GM23248 (cell line): ENCODE data around the gene TTBK1. TPM values are rescaled to one million over a fixed set of nuclear protein-coding genes. Genes with fewer than 3 reads are reported as not detected.

Experiments
- DNase-seq: peaks from one replicate; pipeline ENCODE4 v3.0.0-alpha.2; 2015
- H2AFZ ChIP-seq: fragments of 200-600 bp; sonication (generic); 2 replicates; pipeline ENCODE4 v1.6.1; 2016; ENCODE audit warnings: antibody characterized with exemption
- H3F3A ChIP-seq: fragments of 200-600 bp; sonication (generic); 2 replicates; pipeline ENCODE4 v1.6.1; 2016; ENCODE audit warnings: mild to moderate bottlenecking, antibody characterized with exemption, mixed run types; ENCODE audit not compliant: insufficient read depth
- H3K27ac ChIP-seq: fragments of 200-600 bp; sonication (generic); 2 replicates; pipeline ENCODE4 v1.5.1; 2016; ENCODE audit warnings: mild to moderate bottlenecking
- H3K27me3 ChIP-seq: fragments of 200-600 bp; sonication (generic); replicated peaks from 2 replicates; pipeline ENCODE4 v1.6.1; 2016; ENCODE audit warnings: mild to moderate bottlenecking; ENCODE audit not compliant: insufficient read depth
- H3K36me3 ChIP-seq: fragments of 200-600 bp; sonication (generic); 2 replicates; pipeline ENCODE4 v1.6.1; 2016; ENCODE audit warnings: low read depth, mild to moderate bottlenecking
- H3K4me1 ChIP-seq: fragments of 200-600 bp; sonication (generic); 2 replicates; pipeline ENCODE4 v1.6.1; 2016; ENCODE audit warnings: mild to moderate bottlenecking; ENCODE audit not compliant: insufficient read depth
- H3K4me2 ChIP-seq: fragments of 200-600 bp; sonication (generic); one replicate; pipeline ENCODE4 v1.6.1; 2016; ENCODE audit warnings: mild to moderate bottlenecking; ENCODE audit not compliant: unreplicated experiment
- H3K4me3 ChIP-seq: fragments of 200-600 bp; sonication (generic); 2 replicates; pipeline ENCODE4 v1.5.1; 2016; ENCODE audit warnings: mild to moderate bottlenecking
- H3K79me2 ChIP-seq: fragments of 200-600 bp; sonication (generic); 2 replicates; pipeline ENCODE4 v1.6.1; 2016; ENCODE audit warnings: mild to moderate bottlenecking; ENCODE audit not compliant: insufficient read depth
- H3K9ac ChIP-seq: fragments of 200-600 bp; sonication (generic); 2 replicates; pipeline ENCODE4 v1.6.1; 2016; ENCODE audit warnings: mild to moderate bottlenecking
- H3K9me2 ChIP-seq: fragments of 200-600 bp; sonication (generic); 2 replicates; pipeline ENCODE4 v1.6.1; 2016; ENCODE audit warnings: mixed run types, mild to moderate bottlenecking, moderate library complexity; ENCODE audit not compliant: insufficient read depth
- H3K9me3 ChIP-seq: fragments of 200-600 bp; sonication (generic); one replicate; pipeline ENCODE4 v1.6.1; 2017; ENCODE audit warnings: low read depth
- H4K20me1 ChIP-seq: fragments of 200-600 bp; sonication (generic); 2 replicates; pipeline ENCODE4 v1.6.0; 2016; ENCODE audit not compliant: insufficient read depth
- EZH2 ChIP-seq: fragments of 200-600 bp; sonication (generic); IDR thresholded peaks from 2 replicates; pipeline ENCODE4 v1.6.1; 2018; ENCODE audit warnings: antibody characterized with exemption, mild to moderate bottlenecking; ENCODE audit not compliant: insufficient read depth, poor library complexity, severe bottlenecking
- EZH2phosphoT487 ChIP-seq: fragments of 200-600 bp; sonication (generic); IDR thresholded peaks from 2 replicates; pipeline ENCODE4 v1.6.1; 2018; ENCODE audit warnings: antibody characterized with exemption, moderate library complexity, mild to moderate bottlenecking, low read depth; ENCODE audit not compliant: insufficient read depth
- WGBS, 2 experiments: methylation state at CpG; one replicate each; pipeline ENCODE4 v1.1.6; 2015 to 2017; ENCODE audit warnings: low lambda C conversion rate in 2 of 2, low coverage in 1 of 2; ENCODE audit errors: missing lambda C conversion rate in 2 of 2; 5-methylcytosine and 5-hydroxymethylcytosine counted together
- in situ Hi-C: fragments of 300-500 bp; cut with MboI; formaldehyde crosslinking; loops from 2 replicates; pipeline ENCODE4 v1.15.0; 2020
- polyA plus RNA-seq: library from polyadenylated mRNA; unstranded; fragments of >200 nt; fragmentation: Nextera tagmentation; extraction: Ambion mirVana; gene quantifications from 2 replicates; pipeline ENCODE4 v1.2.1, GENCODE V29; 2016
- total RNA-seq: library from RNA; depleted of rRNA; stranded (reverse); fragments of >200 nt; shearing (Covaris generic); gene quantifications from 2 replicates; pipeline ENCODE4 v1.2.3, GENCODE V29; 2014

TTBK1 gene
- total and polyA plus RNA-seq, 2 experiments from 2014 or later = not detected

- H3F3A ChIP-seq = no peaks in the 10 kb centered on the region
- no peaks in the 10 kb centered on the region for H3K79me2 ChIP-seq
- H3K9me3 ChIP-seq = no peaks in the 10 kb centered on the region
- no peaks in the 10 kb centered on the region for H3K4me1 ChIP-seq
- H3K27ac ChIP-seq = no peak overlapping the region
- WGBS, 2 experiments = 37 to 39% methylated on average over 12 of the region's 12 CpGs
- H3K36me3 ChIP-seq = no peaks in the 10 kb centered on the region
- H3K4me2 ChIP-seq = no peak overlapping the region
- H3K27me3 ChIP-seq = peaks cover 2% of the 10 kb centered on the region; the same call in 1 of the 2 replicates
- H2AFZ ChIP-seq = no peak overlapping the region
- H3K4me3 ChIP-seq = no peak overlapping the region
- in situ Hi-C loops = no loop called here
- no peak for TF ChIP-seq EZH2phosphoT487
- no peak for TF ChIP-seq EZH2
- H4K20me1 ChIP-seq = no peaks in the 10 kb centered on the region
- no peak overlapping the region for H3K9ac ChIP-seq
- no peaks in the 10 kb centered on the region for H3K9me2 ChIP-seq
- DNase-seq = peak; percentile 88
Measured at GRCh38 chr6:43263314-43264178, 20.3 kb downstream of the TTBK1 start.

- no peaks in the 10 kb centered on the region for H3K79me2 ChIP-seq
- H3K9me2 ChIP-seq = no peaks in the 10 kb centered on the region
- no peaks in the 10 kb centered on the region for H3F3A ChIP-seq
- H3K4me2 ChIP-seq = no peak overlapping the region
- H3K4me1 ChIP-seq = no peaks in the 10 kb centered on the region
- no peaks in the 10 kb centered on the region for H3K9me3 ChIP-seq
- no peak overlapping the region for H3K27ac ChIP-seq
- H3K9ac ChIP-seq = no peak overlapping the region
- H3K36me3 ChIP-seq = no peaks in the 10 kb centered on the region
- H3K27me3 ChIP-seq = peaks cover 10% of the 10 kb centered on the region; the same call in 1 of the 2 replicates
- no peak overlapping the region for H3K4me3 ChIP-seq
- H4K20me1 ChIP-seq = no peaks in the 10 kb centered on the region
- in situ Hi-C loops = no loop called here
- 77 to 80% methylated on average over 5 of the region's 5 CpGs for WGBS, 2 experiments
- no peak for DNase-seq
- no peak overlapping the region for H2AFZ ChIP-seq
- TF ChIP-seq EZH2 = no peak
- TF ChIP-seq EZH2phosphoT487 = no peak
Measured at GRCh38 chr6:43264599-43265145, 21.4 kb downstream of the TTBK1 start.

- 76 to 78% methylated on average over 6 of the region's 6 CpGs for WGBS, 2 experiments
- no peaks in the 10 kb centered on the region for H3K4me1 ChIP-seq
Measured at GRCh38 chr6:43265564-43265963, 22.3 kb downstream of the TTBK1 start.

GRCh38 chr6:43267619-43268354 is 24.5 kb downstream of the TTBK1 start:
- no peaks in the 10 kb centered on the region for H3K36me3 ChIP-seq
- WGBS, 2 experiments = 65% methylated on average over 7 of the region's 7 CpGs
- DNase-seq = no peak

More at GRCh38 chr6:43265564-43265963, 22.3 kb downstream of the TTBK1 start:
- Histone ChIP-seq H3K27ac (no peak overlapping the region), H3K9me3 (no peaks in the 10 kb centered on the region), H3K4me3 (no peak overlapping the region), H3K79me2 (no peaks in the 10 kb centered on the region), H3K9me2 (no peaks in the 10 kb centered on the region), H2AFZ (no peak overlapping the region), H3K4me2 (no peak overlapping the region), H4K20me1 (no peaks in the 10 kb centered on the region), H3K9ac (no peak overlapping the region), H3K36me3 (no peaks in the 10 kb centered on the region), H3K27me3 (peaks cover 10% of the 10 kb centered on the region; the same call in 1 of the 2 replicates), H3F3A (no peaks in the 10 kb centered on the region)
- in situ Hi-C loops = no loop called here
- TF ChIP-seq EZH2 (no peak), EZH2phosphoT487 (no peak)
- no peak for DNase-seq

More at GRCh38 chr6:43267619-43268354, 24.5 kb downstream of the TTBK1 start:
- no peak overlapping the region for H3K27ac ChIP-seq
- no peaks in the 10 kb centered on the region for H3F3A ChIP-seq
- H2AFZ ChIP-seq = no peak overlapping the region
- peaks cover 10% of the 10 kb centered on the region; the same call in 1 of the 2 replicates for H3K27me3 ChIP-seq
- H3K79me2 ChIP-seq = no peaks in the 10 kb centered on the region
- no peaks in the 10 kb centered on the region for H3K9me2 ChIP-seq
- H3K4me1 ChIP-seq = no peaks in the 10 kb centered on the region
- H3K4me3 ChIP-seq = no peak overlapping the region
- H4K20me1 ChIP-seq = no peaks in the 10 kb centered on the region
- TF ChIP-seq EZH2phosphoT487 (no peak), EZH2 (no peak)
- no peaks in the 10 kb centered on the region for H3K9me3 ChIP-seq
- no peak overlapping the region for H3K9ac ChIP-seq
- H3K4me2 ChIP-seq = no peak overlapping the region
- in situ Hi-C loops = no loop called here
